Lower leg skin (tissue), 3 donors: ENCODE data around the gene BTD.

ENCODE experiments used
- POLR2A ChIP-seq, 2 donors: fragments of 450-650 bp; IDR thresholded peaks; one replicate each; pipeline ENCODE4 v1.6.1; 2016 to 2017; ENCODE audit warnings: antibody characterized with exemption in 2 of 2, mild to moderate bottlenecking in 1 of 2, moderate library complexity in 1 of 2
- TF ChIP-seq, protein P1 (sequence below), 3 donors: fragments of 450-650 bp; IDR thresholded peaks; one replicate each; pipeline ENCODE4 v1.5.1; 2016; ENCODE audit warnings: antibody characterized with exemption in 3 of 3, mild to moderate bottlenecking in 3 of 3, moderate library complexity in 2 of 3

DNA sequence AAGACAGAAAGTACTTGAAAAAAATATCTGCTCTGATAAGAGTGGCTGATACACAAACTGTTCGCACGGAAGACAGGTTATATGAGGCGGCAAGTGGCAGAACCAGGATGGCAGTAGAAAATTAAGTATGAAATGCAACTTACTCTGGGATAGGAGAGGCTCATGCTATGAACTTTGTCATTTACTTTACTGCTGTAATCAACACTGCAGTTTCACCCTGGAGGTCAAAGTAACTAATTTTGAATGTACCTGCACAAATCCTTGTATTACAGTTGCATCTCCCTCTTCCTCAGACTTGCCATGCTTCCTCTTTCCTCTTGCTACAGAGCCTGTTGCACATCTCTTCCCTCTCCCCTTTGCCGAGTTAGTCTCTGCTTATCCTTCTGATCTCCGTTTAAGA lies 39.0 kb upstream of the BTD start:
- no peak for TF ChIP-seq POLR2A (IDR thresholded peaks at IDR 0.05)
- TF ChIP-seq, protein P1, sequence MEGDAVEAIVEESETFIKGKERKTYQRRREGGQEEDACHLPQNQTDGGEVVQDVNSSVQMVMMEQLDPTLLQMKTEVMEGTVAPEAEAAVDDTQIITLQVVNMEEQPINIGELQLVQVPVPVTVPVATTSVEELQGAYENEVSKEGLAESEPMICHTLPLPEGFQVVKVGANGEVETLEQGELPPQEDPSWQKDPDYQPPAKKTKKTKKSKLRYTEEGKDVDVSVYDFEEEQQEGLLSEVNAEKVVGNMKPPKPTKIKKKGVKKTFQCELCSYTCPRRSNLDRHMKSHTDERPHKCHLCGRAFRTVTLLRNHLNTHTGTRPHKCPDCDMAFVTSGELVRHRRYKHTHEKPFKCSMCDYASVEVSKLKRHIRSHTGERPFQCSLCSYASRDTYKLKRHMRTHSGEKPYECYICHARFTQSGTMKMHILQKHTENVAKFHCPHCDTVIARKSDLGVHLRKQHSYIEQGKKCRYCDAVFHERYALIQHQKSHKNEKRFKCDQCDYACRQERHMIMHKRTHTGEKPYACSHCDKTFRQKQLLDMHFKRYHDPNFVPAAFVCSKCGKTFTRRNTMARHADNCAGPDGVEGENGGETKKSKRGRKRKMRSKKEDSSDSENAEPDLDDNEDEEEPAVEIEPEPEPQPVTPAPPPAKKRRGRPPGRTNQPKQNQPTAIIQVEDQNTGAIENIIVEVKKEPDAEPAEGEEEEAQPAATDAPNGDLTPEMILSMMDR (IDR thresholded peaks at IDR 0.05), result no peak
